Kasumi-1 (cell line): Measurements from ENCODE around the gene IP6K2.

Experiments used
- DNase-seq, 2 experiments: peaks; one replicate each; lab custom pipeline; 2025; lab: John Stamatoyannopoulos, UW

IP6K2 gene

DNA sequence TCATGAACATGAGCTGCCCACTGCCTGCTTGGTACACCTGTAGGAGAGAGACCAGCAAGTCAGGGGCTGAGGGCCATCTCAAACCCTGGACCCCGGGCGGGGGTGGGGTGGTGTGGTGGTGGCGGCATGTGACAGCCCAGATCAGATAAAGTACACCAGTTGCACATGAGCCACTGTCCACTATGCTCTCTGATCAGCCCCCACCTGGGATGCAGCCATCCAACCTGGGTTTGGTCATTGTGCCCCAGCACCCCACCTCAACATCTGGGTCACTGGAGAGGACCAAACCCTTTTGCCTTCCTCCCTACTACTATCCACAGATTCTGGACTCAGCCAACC lies 28.3 kb downstream of the IP6K2 start:
- DNase-seq, result no peak

DNA sequence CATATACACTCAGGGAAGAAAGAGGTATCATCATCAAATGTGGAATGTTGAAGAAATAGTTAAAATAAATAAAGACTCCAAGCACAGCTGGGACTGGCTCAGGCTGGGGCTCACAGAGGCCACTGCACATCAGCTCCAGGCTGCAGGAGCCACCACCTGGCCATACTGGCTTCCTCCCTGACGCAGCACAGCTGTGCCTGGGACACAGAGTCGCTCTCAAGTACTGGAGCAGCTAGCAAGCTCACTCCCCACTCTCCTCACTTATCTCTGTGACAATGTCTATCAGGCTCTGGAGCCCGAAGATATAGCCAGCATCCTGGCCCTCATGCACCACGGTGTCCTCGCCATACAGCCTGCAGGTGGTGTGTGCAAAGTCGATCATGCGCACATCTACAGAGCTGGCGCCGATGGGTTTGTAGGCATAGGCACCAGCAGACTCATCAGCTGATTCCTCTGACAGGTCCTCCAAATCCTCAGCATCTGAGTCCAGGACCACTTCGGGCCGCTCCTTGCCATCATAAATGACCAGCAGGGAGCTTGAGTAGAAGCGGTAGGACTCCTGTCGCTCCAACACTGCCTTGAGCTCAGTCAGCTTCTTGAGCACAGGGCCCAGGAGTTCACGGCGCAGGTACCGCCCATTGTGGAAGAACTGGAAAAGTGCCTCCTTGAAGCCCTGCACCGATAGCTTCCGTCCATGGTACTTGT lies 28.8 kb downstream of the IP6K2 start:
- no peak for DNase-seq

DNA sequence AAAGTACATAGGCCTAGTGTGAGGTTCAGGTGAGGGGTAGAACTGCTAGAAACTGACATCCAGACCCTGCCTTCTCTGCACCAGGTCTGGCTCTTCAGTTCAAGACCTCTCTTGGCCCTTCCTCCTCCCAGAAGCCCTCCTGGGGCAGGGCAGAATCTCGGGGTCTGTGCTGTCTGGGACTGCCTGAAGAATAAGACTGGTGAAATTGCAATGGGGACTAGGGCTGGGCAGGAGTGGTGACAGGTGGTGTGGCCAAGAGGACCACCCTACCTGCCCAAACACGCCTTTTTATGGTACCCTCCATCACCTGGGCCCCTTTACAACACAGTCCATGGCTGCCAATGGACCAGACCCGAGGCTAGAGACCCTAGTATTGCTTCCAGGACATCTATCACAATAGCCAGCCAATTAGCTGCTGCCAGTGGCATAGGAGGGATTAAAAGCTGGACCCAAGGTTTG lies 29.8 kb downstream of the IP6K2 start:
- DNase-seq, result no peak

DNA sequence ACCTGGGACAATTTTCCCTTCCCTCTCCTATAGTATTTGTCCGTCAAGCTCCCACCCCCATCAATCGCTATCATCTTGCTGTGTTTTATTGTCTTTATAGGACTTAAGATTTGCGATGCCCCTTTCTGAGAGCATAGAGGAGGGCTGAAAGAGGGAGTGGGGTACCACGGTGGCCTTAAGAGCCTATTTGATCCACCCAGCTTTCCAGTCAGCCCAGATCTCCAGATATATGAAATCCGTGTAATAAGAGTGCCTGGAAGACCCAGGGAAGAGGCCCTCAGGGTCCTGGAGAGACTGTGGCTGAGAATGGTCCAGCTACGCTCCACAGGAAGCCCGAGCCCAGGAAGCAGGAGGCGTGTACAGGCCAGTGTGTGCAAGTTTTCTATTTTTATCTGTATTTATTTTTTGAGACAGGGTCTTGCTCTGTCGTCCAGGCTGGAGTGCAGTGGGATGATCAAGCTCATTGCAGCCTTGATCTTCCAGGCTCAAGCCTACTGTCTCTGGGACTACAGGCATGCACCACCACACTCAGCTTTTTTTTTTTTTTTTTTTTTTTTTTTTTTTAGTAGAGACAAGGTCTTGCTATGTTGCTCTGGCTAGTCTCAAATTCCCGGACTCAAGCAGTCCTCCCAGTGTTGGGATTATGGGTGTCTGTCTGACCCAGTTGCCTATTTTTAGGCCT lies 30.3 kb downstream of the IP6K2 start:
- DNase-seq, result peak; percentile 27 to 42

DNA sequence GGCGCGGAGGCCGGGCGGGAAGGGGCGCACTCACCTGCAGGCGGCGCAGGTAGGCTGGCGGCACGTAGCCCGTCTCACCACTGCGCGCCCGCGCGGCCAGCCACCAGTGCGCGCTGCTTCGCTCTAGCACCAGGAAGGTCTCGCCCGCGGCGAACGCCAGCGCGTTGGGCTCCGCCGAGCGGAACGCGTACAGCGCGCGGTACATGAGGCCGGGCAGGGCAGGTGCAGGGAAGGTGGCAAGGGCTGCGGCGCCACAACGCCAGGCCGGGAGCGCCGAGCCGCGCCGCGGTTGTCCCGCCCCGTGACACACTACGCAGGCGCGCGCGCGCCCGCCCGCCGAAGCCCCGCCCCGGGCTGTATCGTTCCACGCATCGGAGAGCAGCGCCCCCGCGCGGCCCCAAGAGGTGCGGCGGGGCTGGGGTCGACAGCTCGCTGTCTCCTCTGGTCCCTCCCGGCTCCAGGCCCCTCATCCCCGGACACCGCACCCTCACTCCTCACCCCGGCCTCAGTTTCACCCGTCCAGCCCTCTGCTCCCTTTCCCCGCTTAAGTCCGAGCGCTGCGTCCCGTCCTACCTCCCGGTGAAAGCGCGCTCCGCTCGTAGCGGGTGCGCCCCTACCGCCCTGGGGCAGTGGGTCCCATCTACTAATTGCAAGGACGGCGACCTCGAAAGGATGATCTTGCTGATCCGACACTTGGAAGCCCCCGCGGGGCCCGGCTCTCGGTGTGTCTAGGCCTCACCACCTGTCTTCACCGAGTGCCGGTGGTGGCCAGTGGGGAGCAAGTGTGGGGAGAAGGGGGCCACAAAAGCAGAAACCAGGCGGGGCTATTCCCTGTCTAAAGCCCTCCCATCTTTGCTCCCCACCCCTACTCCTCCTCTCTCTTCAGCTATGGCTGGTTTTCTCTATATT lies 31.2 kb downstream of the IP6K2 start, which contains the start of gene NCKIPSD:
Gene NCKIPSD (minus strand): TSS at position 313 of the 909 bp plus-strand sequence. CDS start 108 bp downstream, at position 205.
- peak; percentile 75 to 78 for DNase-seq

DNA sequence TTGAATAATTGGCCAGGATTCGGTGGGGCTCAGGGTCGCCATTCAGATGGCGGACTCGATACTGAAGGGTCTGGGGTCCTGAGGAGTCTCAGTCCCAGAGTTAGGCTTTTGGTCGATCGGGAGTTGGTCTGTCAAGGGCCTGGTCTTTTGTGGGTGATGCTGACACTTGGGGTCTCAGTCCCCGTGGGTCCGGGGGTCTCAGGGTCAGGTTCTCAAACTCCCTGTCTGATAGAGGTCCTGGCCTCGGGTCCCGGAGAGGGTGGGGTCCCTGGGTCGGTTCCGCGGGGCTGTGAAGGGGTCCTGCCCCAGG lies 31.8 kb downstream of the IP6K2 start:
- no peak for DNase-seq

DNA sequence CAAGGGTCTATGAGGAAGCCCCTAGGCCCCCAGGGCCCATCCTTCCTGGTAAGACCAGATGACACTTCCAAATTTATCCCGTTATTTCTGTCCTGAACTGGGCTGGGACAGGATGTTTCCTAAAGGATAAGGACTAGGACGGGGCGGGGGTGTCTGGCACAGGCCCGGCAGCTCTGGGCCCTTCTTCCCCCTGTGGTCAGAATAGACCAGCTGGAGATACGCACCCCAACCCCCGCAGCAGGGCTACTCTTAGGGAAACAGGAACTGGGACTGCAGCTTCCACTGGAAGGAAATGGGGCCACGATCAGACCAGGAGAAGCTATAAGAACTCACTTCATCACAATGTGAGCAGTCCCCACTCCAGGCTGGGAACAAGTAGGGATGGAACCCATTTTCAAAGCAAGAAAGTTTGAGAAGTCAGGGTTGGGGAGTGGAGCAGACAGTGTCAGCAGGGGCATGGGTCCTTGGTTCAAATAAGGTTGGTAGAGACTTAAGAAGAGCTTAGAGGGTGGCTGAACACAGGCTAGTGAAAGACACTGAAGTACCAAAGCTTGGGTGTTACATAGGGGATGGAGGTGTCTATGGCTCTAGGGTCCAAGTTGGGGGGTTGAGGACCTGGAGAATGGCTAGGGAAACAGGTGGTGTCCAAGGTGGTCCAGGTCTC lies 32.4 kb downstream of the IP6K2 start:
- DNase-seq, result peak; percentile 50 to 74

DNA sequence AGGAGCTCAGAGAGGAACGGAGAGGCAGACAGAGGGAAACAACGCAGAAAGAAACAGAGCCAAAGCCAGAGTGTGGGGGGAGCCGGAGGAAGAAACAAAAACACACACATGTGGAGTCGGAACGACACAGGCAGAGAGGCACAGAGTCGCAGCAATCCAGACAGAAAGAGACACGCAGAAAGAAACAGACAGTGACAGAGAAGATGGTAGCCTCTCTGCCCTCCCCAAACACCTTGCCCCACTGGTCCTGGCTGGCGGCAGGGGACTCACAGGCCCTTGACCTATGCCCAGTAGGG lies 33.0 kb downstream of the IP6K2 start:
- DNase-seq, result no peak

DNA sequence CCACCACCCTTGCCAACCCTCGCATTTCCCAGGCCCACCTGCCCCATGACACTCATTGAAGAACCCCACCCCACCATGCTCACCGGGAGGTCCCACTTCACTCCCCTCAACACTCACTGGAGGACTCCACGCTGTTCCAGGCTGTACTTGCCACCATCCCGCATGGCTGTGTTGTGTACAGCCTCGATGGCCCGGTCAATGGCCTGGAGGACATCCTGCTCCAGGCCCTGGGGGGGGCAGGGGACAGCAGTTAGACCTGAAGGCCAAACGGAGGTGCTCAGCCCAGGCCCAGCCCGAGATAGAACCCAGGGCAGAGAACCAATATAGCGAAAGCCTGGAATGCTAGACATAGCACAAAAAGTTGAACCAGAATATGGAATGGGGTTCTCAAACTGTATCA lies 34.2 kb downstream of the IP6K2 start:
- no peak for DNase-seq

DNA sequence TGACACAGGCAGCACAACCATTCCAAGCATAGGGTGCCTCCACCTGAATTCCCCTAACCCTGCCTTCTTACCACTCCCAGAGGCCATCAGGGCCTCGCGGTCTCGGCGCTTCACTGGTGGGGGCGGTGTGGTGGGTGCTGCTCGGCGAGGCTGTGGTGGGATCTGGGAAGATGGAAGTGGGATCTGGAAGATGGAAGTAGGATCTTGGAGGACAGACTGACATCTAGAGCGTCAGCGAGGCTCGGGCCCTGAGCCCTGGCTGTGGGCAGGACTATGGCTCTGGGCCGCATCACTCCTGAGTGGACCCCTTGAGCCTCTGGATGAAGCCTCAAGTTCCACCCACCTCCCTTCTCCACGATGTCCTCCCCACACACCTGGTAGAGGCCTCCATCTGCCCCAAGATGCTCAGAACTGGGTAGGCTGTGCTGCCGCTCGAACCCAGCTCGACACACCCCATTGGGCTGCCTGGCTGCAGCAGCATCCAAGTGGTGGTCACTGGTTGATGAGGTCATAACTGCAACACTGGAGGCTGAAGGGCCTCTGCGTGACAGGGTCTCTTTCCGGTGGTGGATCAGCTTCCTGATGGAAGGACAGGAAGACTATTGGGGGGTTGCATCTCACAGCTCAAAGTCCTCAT lies 34.9 kb downstream of the IP6K2 start:
- no peak for DNase-seq

DNA sequence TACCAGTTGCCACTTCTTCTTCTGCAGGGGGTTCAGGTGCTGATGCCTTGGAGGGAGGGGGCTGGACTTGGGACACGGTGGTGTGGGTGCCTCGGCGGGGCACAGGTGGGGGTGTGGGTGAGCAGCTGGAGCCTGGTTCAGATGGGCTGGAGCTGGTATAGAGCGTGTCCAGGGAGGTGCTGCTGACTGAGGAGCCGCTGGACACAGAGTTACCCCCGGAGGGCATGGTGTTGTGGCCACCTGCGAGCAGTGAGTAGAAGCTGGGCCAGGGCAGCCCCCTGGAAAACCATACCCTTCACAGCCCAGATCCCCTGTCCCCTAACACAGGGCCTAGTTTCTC lies 35.5 kb downstream of the IP6K2 start:
- DNase-seq, result no peak

DNA sequence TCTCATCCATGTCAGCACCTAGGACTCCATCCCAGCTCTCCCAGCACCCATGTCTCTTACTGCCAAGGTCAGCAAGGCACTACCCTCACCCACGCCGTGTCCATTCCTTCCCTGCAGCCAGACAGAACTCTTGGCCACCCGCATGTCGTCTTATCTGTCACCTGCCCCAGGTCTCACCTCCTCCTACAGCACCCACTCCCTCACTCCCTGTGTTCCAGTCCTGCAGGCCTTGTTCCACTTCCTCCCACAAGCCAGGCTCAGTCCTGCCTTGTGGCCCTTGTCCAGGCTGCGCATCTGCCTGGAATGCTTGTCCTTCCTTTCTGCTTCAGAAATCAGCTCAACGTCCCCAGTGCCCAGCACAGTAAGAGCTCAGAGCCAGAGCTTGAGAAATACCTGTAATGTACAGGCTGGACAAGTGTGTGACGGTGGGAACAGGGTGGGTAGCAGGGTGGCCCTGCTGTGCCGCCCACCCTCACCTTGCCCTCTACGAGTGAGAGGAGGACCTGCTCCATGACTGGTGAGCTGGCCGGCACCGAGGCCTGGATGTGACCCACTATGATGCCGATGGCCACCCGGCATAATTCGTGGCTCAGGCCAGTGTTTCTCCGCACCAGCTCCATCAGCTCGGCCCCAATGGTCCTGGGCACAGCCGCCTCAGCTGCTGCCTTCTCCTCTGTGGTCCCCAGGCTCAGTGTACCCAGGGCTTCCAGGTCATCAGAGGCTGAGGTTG lies 36.0 kb downstream of the IP6K2 start:
- no peak for DNase-seq

DNA sequence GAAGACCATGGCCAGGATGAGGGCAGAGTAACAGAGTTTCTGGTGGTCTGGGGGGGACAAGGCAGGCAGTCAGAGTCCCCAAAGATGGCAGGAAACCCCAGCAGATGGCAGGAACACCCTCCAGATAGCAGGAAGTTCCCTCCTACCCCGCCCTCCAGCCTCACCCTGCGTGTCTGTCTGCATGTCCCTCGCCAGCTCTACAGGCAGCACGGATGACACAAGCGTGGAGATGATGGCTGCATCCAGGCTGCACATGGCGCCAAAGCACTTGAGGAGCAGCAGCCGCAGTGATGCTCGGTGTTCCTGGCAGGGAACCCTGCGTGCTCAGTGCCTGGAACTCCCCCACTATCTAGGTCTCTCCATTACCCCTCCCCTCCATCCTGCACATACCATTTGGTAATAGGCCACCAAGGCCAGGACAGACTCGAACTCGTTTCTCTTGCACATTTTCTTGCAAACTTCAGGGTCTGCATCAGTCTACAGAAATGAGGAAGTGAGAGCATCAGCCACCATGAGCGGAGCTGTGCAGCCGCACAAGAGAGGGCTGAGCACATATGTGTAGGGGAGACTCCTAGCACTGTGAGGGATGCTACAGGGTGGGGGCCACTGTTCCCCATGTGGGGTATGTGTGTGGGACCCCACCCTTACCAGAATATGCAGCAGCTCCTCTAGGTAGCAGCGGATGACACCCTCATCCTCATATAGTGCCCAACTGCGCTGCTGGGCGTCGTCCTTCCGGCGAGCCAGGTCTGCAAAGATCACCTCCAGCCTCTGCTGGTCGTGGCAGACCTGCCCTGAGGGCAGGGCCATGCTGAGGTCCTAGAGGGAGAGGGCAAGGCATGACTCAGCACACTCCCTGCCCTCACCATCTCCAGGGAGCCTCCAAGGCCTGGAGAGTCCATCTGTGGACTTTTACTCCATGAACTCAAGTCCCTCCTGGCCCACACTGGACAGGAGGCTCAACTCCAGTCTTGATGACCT lies 37.3 kb downstream of the IP6K2 start:
- DNase-seq, result peak; percentile 61 to 66

DNA sequence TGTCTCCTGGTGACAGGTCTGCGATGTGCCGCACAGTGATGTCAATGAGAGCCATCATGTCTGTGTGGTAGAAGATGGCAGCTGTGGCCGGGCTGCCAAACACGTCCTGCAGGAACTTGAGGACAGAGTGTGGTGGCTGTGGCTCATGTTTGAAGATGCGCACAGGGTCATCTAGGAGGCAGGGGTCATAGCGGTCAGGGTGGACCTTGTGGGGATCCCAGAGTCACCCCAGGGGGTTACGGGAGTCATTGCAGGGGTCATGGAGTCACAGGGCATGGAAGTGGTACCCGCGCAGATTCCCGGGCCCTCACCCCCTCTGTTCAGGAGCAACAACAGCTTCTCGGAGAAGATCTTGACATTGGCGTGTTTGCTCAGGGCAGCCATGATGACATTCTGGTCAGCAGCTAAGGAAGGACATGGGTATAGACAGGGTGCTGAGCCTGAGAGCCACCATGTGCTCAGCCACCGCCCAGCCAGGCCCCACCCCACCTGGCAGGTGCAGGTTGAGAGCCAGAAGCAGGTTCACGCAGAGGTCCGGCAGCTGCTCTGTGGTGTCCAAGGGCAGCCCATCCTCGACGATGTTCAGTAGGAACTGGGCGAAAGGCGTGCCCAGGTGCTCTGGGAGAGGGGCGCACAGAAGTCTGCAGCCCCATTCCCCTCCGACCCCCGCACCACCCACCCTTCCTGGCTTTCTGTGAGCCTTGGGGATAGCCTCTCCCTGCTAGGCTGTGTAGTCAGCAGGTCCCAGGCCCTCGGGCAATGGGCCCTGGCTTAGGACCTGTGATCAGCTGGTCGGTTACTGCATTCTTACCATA lies 38.2 kb downstream of the IP6K2 start:
- no peak for DNase-seq

DNA sequence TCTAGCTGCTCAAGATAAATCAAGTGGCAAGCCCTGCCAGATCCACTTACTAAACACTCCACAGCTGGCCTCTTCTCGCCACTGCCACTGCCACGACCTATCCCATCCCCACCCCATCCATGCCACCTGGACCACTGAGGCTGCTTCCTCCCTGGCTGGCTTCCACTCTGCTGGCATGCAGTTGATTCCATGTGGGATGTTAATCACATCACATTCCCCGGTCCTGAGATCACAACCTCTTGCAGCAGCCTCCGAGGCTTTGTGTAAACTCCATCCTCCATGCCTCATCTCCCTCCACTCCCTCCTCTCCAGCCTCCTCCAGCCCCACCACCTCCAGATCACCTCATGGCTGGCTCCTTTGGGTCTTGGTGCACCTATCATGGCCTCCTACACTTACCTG lies 39.0 kb downstream of the IP6K2 start:
- no peak for DNase-seq

DNA sequence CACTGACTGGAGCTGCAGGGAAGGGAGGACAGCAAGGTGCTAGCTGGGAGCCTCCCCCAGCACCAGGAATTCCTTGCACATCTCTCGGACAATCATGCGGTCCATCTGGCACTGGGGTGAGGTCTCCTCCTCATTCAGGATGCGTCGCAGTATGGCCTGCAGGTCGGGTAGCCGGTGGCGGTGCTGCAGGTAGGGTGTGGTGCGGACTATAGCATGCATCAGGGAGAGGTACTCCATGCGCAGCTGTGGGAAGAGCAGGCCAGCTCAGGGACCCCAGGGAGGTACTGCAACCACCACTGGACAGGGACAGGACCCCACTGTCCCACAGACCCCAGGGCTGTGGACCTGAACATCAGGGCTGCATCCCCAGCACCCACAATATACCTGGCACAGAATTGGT lies 42.5 kb downstream of the IP6K2 start:
- no peak for DNase-seq

DNA sequence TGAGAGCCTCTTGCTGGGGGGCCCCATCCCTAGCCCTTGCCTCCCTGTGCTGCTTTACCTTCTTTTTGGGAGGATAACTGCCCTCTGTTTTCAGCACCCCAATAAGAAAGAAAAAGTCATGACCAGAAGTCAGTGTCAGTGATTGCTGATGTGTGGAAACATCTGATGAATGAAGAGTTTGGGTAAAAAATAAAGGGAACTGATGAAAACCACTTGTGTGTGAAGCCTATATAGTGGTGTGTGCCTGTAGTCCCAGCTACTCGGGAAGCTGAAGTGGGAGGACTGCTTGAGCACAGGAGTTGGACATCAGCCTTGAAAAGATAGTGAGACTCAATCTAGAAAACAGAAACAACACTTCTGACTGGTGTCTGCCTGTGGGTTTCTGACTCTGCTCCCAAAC lies 44.5 kb downstream of the IP6K2 start:
- DNase-seq, result no peak

DNA sequence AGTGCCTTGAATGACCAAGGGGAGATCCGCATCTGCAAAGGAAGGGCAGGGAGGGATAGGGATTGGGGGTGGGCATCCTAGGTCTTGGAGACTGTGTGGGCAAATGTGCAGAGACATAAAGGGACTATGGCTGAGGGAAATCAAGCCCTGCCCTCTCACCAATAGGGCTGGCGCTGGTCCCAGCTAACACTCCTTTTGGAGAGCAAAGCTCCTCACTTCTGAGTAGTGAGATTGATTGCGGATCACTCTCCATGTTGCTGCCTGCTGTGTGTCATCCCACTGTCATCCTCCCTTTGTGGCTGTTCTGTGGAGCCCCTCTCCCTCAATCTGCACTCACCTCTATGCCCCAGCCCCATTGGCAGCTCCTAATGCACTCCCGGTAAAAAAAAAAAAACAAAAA lies 52.1 kb downstream of the IP6K2 start:
- no peak for DNase-seq

DNA sequence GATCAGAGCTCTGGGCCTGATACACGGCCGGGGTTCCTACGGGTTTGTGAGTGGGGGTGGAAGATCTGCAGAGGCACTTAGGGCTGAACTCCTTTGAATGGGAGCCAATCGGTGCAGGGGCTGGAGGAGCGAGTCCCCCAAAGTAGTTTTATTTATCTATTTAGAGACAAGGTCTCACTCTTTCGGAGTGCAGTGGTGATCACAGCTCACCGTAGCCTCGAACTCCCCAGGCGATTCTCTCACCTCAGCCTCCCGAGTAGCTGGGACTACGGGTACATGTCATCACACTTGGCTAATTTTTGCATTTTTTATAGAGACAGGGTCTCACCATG lies 52.7 kb downstream of the IP6K2 start:
- DNase-seq, result no peak
